ENCODE data around the gene BMP2K.
"Not testable (repeated sequence)": the region's sequence is repeated elsewhere in the genome, so short reads cannot be mapped to it uniquely, and the experiment has no call there.

Gene BMP2K

GRCh38 chr4:78787392-78788006 lies 11.3 kb downstream of the BMP2K start:
- DNase-seq: no peak

GRCh38 chr4:78788007-78788889 lies 12.1 kb downstream of the BMP2K start:
- DNase-seq: no peak

GRCh38 chr4:78795594-78796416 lies 19.7 kb downstream of the BMP2K start:
- not testable (repeated sequence) for DNase-seq

GRCh38 chr4:78796526-78796925 lies 20.4 kb downstream of the BMP2K start:
- no peak for DNase-seq

- no peak for DNase-seq
Observed at GRCh38 chr4:78797777-78798284, 21.7 kb downstream of the BMP2K start.

- DNase-seq: no peak
Observed at GRCh38 chr4:78799551-78800495, 23.7 kb downstream of the BMP2K start.

GRCh38 chr4:78800965-78801364 lies 24.8 kb downstream of the BMP2K start:
- no peak for DNase-seq

GRCh38 chr4:78803983-78804382 lies 27.8 kb downstream of the BMP2K start:
- DNase-seq: no peak

- no peak for DNase-seq
Observed at GRCh38 chr4:78806943-78807460, 30.9 kb downstream of the BMP2K start.

GRCh38 chr4:78809295-78809694 lies 33.1 kb downstream of the BMP2K start:
- no peak for DNase-seq

- no peak for DNase-seq
Observed at GRCh38 chr4:78809928-78810835, 34.0 kb downstream of the BMP2K start.

- DNase-seq: no peak
Observed at GRCh38 chr4:78811034-78811433, 34.9 kb downstream of the BMP2K start.

GRCh38 chr4:78818530-78819079 lies 42.5 kb downstream of the BMP2K start:
- DNase-seq: no peak

GRCh38 chr4:78824001-78824400 lies 47.9 kb downstream of the BMP2K start:
- DNase-seq: no peak

GRCh38 chr4:78827191-78827590 lies 51.0 kb downstream of the BMP2K start:
- no peak for DNase-seq

- DNase-seq: no peak
Observed at GRCh38 chr4:78829296-78829695, 53.1 kb downstream of the BMP2K start.

GRCh38 chr4:78839676-78840075 lies 63.5 kb downstream of the BMP2K start:
- not testable (repeated sequence) for DNase-seq

- DNase-seq: not testable (repeated sequence)
Observed at GRCh38 chr4:78840286-78840685, 64.1 kb downstream of the BMP2K start.

GRCh38 chr4:78845472-78845871 lies 69.3 kb downstream of the BMP2K start:
- DNase-seq: no peak
